HEK293 (cell line): ENCODE measurements around the gene KCNQ1.

Experiments used
- CTCF ChIP-seq: fragments of 450-650 bp; formaldehyde crosslinking; IDR thresholded peaks from 2 replicates; pipeline ENCODE4 v1.5.1; 2016; ENCODE audit warnings: missing biosample characterization, missing genetic modification characterization
- ELK4 ChIP-seq: IDR thresholded peaks from 2 replicates; pipeline ENCODE4 v1.6.1; 2011; ENCODE audit warnings: mild to moderate bottlenecking, low read depth, low read length, borderline replicate concordance
- GLIS1 ChIP-seq: fragments of 450-650 bp; formaldehyde crosslinking; IDR thresholded peaks from 2 replicates; pipeline ENCODE4 v1.5.1; 2016; ENCODE audit warnings: missing biosample characterization, missing genetic modification characterization
- HOXA7 ChIP-seq: sonication (generic); formaldehyde crosslinking; IDR thresholded peaks from 2 replicates; pipeline ENCODE4 v1.8.1; 2022; ENCODE audit warnings: missing genetic modification reagents, borderline replicate concordance
- YY1 ChIP-seq: fragments of 450-650 bp; formaldehyde crosslinking; IDR thresholded peaks from 2 replicates; pipeline ENCODE4 v1.5.1; 2018; ENCODE audit warnings: missing biosample characterization, missing genetic modification characterization
- ZBTB10 ChIP-seq: fragments of 450-650 bp; formaldehyde crosslinking; IDR thresholded peaks from 2 replicates; pipeline ENCODE4 v1.5.1; 2016; ENCODE audit warnings: missing biosample characterization, missing genetic modification characterization
- ZBTB11 ChIP-seq: fragments of 450-650 bp; formaldehyde crosslinking; conservative IDR thresholded peaks from 2 replicates; pipeline ENCODE4 v1.5.1; 2016; ENCODE audit warnings: low read depth, missing biosample characterization, missing genetic modification characterization
- ZNF2 ChIP-seq: fragments of 450-650 bp; formaldehyde crosslinking; IDR thresholded peaks from 2 replicates; pipeline ENCODE4 v1.5.1; 2016; ENCODE audit warnings: missing biosample characterization, missing genetic modification characterization
- ZNF292 ChIP-seq: fragments of 450-650 bp; formaldehyde crosslinking; IDR thresholded peaks from 2 replicates; pipeline ENCODE4 v1.5.1; 2016; ENCODE audit warnings: low read depth, missing biosample characterization, missing genetic modification characterization, borderline replicate concordance
- ZNF362 ChIP-seq: fragments of 450-650 bp; formaldehyde crosslinking; IDR thresholded peaks from 2 replicates; pipeline ENCODE4 v1.5.1; 2016; ENCODE audit warnings: missing biosample characterization, missing genetic modification characterization
- ZNF626 ChIP-seq: fragments of 450-650 bp; sonication (Bioruptor Pico); formaldehyde crosslinking; IDR thresholded peaks from 2 replicates; pipeline ENCODE4 v1.5.1; 2018; ENCODE audit warnings: missing biosample characterization, missing genetic modification characterization, inconsistent platforms
- ZNF791 ChIP-seq: fragments of 450-650 bp; formaldehyde crosslinking; IDR thresholded peaks from 2 replicates; pipeline ENCODE4 v1.5.1; 2016; ENCODE audit warnings: missing biosample characterization, missing genetic modification characterization

GRCh38 chr11:2874963-2875362 is 430.2 kb downstream of the KCNQ1 start:
- TF ChIP-seq ELK4 (no peak), ZBTB10 (tag by site-specific recombination) (no peak), ZNF791 (no peak), YY1 (no peak), ZNF292 (no peak), HOXA7 (CRISPR knock-in tag) (no peak), CTCF (tag by site-specific recombination) (no peak), ZNF362 (tag by site-specific recombination) (no peak), ZBTB11 (tag by site-specific recombination) (no peak), GLIS1 (tag by site-specific recombination) (no peak), ZNF2 (tag by site-specific recombination) (no peak), ZNF626 (no peak)
